MV-4-11 (cell line): ENCODE results near the gene PTPRN2.
"Not testable (repeated sequence)": the region's sequence is repeated elsewhere in the genome, so short reads cannot be mapped to it uniquely, and the experiment has no call there.

ENCODE experiments used
- DNase-seq: peaks from one replicate; lab custom pipeline; 2025; lab: John Stamatoyannopoulos, UW

The PTPRN2 gene

GRCh38 chr7:157514306-157514705, 1073.3 kb downstream of the PTPRN2 start:
- no peak for DNase-seq

- DNase-seq = no peak
These were observed 1073.9 kb downstream of the PTPRN2 start for GRCh38 chr7:157513682-157514081.

- DNase-seq = peak; percentile 3
These were observed 1074.4 kb downstream of the PTPRN2 start for GRCh38 chr7:157513162-157513621.

GRCh38 chr7:157509226-157509625, 1078.4 kb downstream of the PTPRN2 start:
- DNase-seq = no peak

GRCh38 chr7:157508477-157508881, 1079.1 kb downstream of the PTPRN2 start:
- DNase-seq = no peak

GRCh38 chr7:157507987-157508386, 1079.6 kb downstream of the PTPRN2 start:
- peak; percentile 71 for DNase-seq

GRCh38 chr7:157506268-157506667, 1081.4 kb downstream of the PTPRN2 start:
- no peak for DNase-seq

- no peak for DNase-seq
These were observed 1082.0 kb downstream of the PTPRN2 start for GRCh38 chr7:157505646-157506045.

GRCh38 chr7:157503229-157503628, 1084.4 kb downstream of the PTPRN2 start:
- DNase-seq = no peak

GRCh38 chr7:157502701-157503111, 1084.9 kb downstream of the PTPRN2 start:
- DNase-seq = peak; percentile 44

GRCh38 chr7:157501581-157501980, 1086.0 kb downstream of the PTPRN2 start:
- no peak for DNase-seq

GRCh38 chr7:157500989-157501540, 1086.6 kb downstream of the PTPRN2 start:
- DNase-seq = not testable (repeated sequence)

GRCh38 chr7:157500171-157500960, 1087.3 kb downstream of the PTPRN2 start:
- DNase-seq = no peak

GRCh38 chr7:157499835-157500153, 1087.8 kb downstream of the PTPRN2 start:
- no peak for DNase-seq

- no peak for DNase-seq
These were observed 1088.3 kb downstream of the PTPRN2 start for GRCh38 chr7:157499121-157499834.

- DNase-seq = no peak
These were observed 1089.0 kb downstream of the PTPRN2 start for GRCh38 chr7:157498657-157499056.

GRCh38 chr7:157497744-157498651, 1089.6 kb downstream of the PTPRN2 start:
- DNase-seq = no peak

GRCh38 chr7:157497367-157497743, 1090.3 kb downstream of the PTPRN2 start:
- no peak for DNase-seq

- no peak for DNase-seq
These were observed 1091.0 kb downstream of the PTPRN2 start for GRCh38 chr7:157496416-157497275.

- DNase-seq = no peak
These were observed 1092.0 kb downstream of the PTPRN2 start for GRCh38 chr7:157495594-157495993.

GRCh38 chr7:157495177-157495553, 1092.5 kb downstream of the PTPRN2 start:
- DNase-seq = no peak
